Coronary artery (tissue), 2 donors: Measurements from ENCODE around the gene CAP2.
"Not testable (repeated sequence)": the region's sequence is repeated elsewhere in the genome, so short reads cannot be mapped to it uniquely, and the experiment has no call there.

Source experiments
- DNase-seq: peaks from one replicate; pipeline ENCODE4 v3.0.0-alpha.2; 2017; ENCODE audit warnings: low spot score
- H3K27ac ChIP-seq, 2 donors: fragments of 200-600 bp; sonication (generic); one replicate each; pipeline ENCODE4 v1.5.1; 2016 to 2019
- H3K4me3 ChIP-seq: fragments of 200-600 bp; sonication (generic); 2 replicates; pipeline ENCODE4 v1.5.1; 2016; ENCODE audit warnings: mild to moderate bottlenecking, moderate library complexity
- TF ChIP-seq, protein P1 (sequence below): fragments of 200-600 bp; sonication (generic); IDR thresholded peaks from one replicate; pipeline ENCODE4 v1.5.1; 2019; ENCODE audit warnings: antibody characterized with exemption

The CAP2 gene

DNA sequence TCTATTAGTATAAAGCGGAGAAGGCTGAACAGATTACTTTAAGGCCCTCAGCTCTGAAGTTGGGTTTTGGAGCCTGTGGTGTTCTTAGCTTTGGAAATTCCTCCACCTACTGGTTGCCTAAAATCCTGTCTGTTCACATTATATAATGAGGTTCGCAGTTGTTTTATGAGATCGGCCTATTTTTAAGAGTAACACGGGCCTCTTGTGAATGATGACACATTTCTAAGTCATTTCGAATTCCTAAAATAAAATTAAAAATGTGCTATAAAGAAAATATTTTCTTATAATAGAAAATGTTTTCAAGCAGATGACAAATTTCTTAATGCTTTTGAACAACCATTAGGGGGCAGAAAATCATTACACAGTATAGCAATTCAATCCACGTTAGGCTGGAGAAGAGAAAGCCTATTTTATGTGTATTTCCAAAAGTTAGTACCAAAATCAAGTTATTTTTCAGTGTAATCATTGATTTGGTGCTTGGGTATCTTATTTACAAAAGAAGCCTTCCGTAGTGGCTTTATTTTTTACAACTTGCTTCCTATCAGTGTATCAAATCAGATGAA is 190.9 kb downstream of the CAP2 start:
- peak overlapping the region; percentile 57 to 70 for H3K27ac ChIP-seq
- H3K4me3 ChIP-seq: peak overlapping the region; percentile 35
- no peak for DNase-seq
- TF ChIP-seq, protein P1, sequence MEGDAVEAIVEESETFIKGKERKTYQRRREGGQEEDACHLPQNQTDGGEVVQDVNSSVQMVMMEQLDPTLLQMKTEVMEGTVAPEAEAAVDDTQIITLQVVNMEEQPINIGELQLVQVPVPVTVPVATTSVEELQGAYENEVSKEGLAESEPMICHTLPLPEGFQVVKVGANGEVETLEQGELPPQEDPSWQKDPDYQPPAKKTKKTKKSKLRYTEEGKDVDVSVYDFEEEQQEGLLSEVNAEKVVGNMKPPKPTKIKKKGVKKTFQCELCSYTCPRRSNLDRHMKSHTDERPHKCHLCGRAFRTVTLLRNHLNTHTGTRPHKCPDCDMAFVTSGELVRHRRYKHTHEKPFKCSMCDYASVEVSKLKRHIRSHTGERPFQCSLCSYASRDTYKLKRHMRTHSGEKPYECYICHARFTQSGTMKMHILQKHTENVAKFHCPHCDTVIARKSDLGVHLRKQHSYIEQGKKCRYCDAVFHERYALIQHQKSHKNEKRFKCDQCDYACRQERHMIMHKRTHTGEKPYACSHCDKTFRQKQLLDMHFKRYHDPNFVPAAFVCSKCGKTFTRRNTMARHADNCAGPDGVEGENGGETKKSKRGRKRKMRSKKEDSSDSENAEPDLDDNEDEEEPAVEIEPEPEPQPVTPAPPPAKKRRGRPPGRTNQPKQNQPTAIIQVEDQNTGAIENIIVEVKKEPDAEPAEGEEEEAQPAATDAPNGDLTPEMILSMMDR: peak; percentile 83

DNA sequence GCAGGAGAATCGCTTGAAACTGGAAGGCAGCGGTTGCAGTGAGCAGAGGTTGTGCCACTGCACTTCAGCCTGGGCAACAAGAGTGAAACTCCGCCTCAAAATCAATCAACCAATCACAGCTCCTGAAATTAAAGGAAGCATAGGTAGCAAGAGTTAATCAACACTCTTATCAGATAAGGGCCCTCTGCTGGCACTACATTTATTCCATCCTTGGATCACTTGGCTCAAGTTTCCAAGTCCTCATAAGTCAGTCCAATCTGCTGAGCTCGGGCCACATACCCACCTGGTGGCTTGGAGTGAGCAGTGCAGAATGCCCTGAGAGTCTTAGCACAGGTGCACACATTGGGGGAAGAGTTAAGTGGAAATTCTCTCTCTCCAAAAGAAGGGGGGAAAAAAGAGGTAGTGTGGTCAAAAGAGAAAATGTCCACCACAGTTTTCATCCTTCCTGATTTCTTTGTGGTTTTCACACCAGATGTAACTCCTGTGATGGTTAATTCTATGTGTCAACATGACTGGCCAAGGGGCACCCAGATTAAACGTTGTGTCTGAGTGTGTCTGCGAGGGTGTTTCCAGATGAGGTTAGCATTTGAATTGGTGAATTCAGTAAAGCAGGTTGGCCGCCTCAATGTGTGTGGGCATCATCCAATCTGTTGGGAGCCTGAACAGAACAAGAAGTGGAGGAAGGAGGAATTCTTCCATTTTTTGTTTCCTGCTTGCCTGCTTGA is 192.5 kb downstream of the CAP2 start:
- TF ChIP-seq, protein P1: no peak
- no peak overlapping the region for H3K4me3 ChIP-seq
- H3K27ac ChIP-seq: no peak overlapping the region
- no peak for DNase-seq

DNA sequence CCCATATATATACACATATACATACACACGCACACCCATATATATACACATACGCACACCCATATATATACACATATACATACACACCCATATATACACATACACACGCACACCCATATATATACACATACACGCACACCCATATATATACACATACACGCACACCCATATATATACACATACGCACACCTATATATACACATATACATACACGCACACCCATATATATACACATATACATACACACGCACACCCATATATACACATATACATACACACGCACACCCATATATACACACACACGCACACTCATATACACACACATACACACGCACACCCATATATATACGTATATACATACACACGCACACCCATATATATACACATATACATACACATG is 193.2 kb downstream of the CAP2 start:
- H3K27ac ChIP-seq, DNase-seq, H3K4me3 ChIP-seq: not testable (repeated sequence)

DNA sequence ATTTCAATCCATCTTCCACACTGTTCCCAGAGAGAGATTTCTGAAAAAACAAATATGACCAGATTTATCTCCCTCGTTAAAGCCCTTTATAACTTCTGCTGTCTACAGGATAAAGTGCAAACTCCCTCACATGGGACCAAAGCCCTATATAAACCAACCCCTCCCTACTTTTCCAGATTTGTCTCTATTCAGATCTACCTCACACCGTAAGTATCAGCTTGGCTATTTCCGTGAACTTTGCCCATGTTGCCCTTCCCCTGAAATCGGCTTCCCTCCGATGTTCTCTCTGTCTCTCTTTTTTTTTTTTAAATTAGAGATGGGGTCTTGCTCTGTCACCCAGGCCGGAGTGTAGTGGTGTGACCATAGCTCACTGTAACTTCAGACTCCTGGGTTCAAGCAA is 194.6 kb downstream of the CAP2 start:
- TF ChIP-seq, protein P1: no peak
- DNase-seq: no peak
- Histone ChIP-seq H3K4me3 (no peak overlapping the region), H3K27ac (no peak overlapping the region)

DNA sequence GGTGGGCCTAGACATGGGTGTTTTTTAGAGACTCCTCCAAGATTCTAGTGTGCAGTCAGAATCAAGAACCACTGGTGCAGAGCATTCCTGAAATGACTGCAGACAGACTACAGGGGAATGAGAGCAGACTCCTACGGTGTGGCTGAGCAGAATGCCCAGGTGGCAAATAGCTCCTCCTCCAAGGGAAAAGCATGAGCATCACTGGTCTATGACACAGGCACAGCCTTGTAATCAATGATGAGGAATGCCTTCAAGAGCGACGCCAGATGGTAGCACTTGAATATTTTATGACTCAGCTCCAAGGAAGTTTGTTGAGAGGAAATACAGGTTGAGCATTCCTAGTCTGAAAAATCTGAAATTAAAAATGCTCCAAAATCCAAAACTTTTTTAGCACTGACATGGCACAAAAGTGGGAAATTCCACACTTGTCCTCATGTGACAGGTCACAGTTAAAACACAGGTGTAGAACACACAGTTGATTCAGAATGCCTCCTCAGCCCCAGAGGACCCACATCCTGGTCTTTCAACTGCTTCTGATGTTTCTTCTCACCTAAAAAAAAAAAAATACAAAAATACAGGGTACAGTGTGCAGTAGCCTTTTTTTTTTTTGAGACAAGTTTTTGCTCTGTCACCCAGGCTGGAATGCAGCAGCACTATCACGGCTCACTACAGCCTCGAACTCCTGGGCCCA is 196.2 kb downstream of the CAP2 start:
- no peak overlapping the region for H3K27ac ChIP-seq
- no peak for DNase-seq
- TF ChIP-seq, protein P1: no peak
- H3K4me3 ChIP-seq: no peak overlapping the region

DNA sequence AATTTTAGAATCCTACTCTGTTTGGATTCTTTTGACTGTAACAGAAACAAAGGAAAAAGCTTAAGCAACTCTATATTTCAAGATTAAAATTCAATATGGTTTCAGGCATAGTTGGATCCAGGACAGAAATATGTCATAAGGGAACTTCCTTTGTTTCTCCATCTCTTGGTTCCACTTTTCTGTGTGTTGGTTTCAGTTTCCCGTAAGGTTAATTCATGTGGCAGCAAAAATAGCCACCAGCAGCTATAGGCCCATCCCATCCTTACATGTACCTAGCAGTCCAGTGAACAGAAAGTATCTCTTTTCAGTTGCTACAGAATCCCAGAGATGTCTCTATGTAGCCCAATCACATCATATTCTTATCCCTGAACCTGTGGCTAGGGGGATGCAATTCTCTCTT is 197.9 kb downstream of the CAP2 start:
- Histone ChIP-seq H3K27ac (no peak overlapping the region), H3K4me3 (no peak overlapping the region)
- no peak for DNase-seq
- TF ChIP-seq, protein P1: no peak

DNA sequence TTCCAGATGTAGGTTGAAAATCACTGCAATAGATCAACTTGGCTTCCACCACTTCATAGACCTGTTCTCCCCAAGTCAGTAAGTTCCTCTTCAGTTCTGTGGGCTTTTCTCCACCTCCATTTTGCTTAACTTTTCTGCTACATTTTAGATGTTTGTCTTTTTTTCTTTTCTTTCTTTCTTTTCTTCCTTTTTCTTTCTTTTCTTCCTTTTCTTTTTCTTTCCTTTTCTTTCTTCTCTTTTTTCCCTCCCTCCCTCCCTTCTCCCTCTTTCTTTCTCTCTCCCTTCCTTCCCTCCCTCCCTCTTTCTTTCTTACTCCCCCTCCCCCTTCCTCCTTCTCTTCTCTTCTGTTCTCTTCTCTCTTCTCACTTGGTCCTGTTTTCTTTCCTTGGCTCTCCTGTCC is 199.9 kb downstream of the CAP2 start:
- DNase-seq: no peak
- H3K27ac ChIP-seq: no peak overlapping the region
- TF ChIP-seq, protein P1: no peak
- no peak overlapping the region for H3K4me3 ChIP-seq
